IMR-90 (cell line): ENCODE measurements around the gene NBPF3. TPM values are rescaled to one million over a fixed set of nuclear protein-coding genes. Genes with fewer than 3 reads are reported as not detected.

Source experiments
- ATAC-seq: fragments of 200-7000 bp; cut with Tn5 transposase; 2 replicates; pipeline ENCODE4 v1.9.1; 2020; ENCODE audit warnings: low read depth, mild to moderate bottlenecking, moderate library complexity
- BruUV-seq: library from RNA; stranded (reverse); fragments of 400-500 nt; replicated peaks from 2 replicates; lab custom pipeline; 2021; lab: Mats Ljungman, UMichigan
- CTCF ChIA-PET: fragments of 300-600 bp; formaldehyde crosslinking; extraction: SDS; loops from one replicate; lab custom pipeline; 2021; ENCODE audit warnings: antibody characterized with exemption; lab: Yijun Ruan, JAX
- POLR2A ChIA-PET: fragments of 300-600 bp; sonication (Branson Sonifier 250); formaldehyde crosslinking; loops from one replicate; lab custom pipeline; 2022; ENCODE audit warnings: antibody characterized with exemption; ENCODE audit not compliant: unreplicated experiment; lab: Charles Lee
- DNase-seq: peaks from one replicate; pipeline ENCODE4 v3.0.0; 2013
- H2AFZ ChIP-seq: replicated peaks from 2 replicates; pipeline ENCODE3; 2013; ENCODE audit warnings: low read length, mild to moderate bottlenecking; ENCODE audit not compliant: poor library complexity
- H2AK5ac ChIP-seq: 2 replicates; pipeline ENCODE4 v1.6.1; 2013; ENCODE audit warnings: low read depth, low read length, inconsistent platforms
- H2AK9ac ChIP-seq: replicated peaks from 2 replicates; pipeline ENCODE3; 2013; ENCODE audit warnings: mild to moderate bottlenecking, low read depth, low read length, moderate library complexity; ENCODE audit not compliant: poor library complexity
- H2BK120ac ChIP-seq: 2 replicates; pipeline ENCODE4 v1.6.1; 2013; ENCODE audit warnings: low read depth, low read length, inconsistent platforms
- H2BK15ac ChIP-seq: 3 replicates; pipeline ENCODE4 v1.6.1; 2013; ENCODE audit warnings: low read depth, low read length, inconsistent platforms
- H2BK20ac ChIP-seq: 2 replicates; pipeline ENCODE4 v1.6.1; 2013; ENCODE audit warnings: low read depth, mild to moderate bottlenecking, inconsistent platforms, low read length, moderate library complexity
- H2BK5ac ChIP-seq: 2 replicates; pipeline ENCODE4 v1.6.1; 2013; ENCODE audit warnings: mild to moderate bottlenecking, low read depth, low read length, inconsistent platforms; ENCODE audit not compliant: poor library complexity, severe bottlenecking
- H3K14ac ChIP-seq: replicated peaks from 2 replicates; pipeline ENCODE4 v1.6.1; 2013; ENCODE audit warnings: low read depth, low read length, inconsistent platforms
- H3K18ac ChIP-seq: 2 replicates; pipeline ENCODE4 v1.6.1; 2013; ENCODE audit warnings: low read depth, low read length, control low read depth
- H3K23ac ChIP-seq: 2 replicates; pipeline ENCODE4 v1.6.1; 2013; ENCODE audit warnings: low read depth, low read length, inconsistent platforms
- H3K27ac ChIP-seq: 2 replicates; pipeline ENCODE4 v1.5.1; 2013; ENCODE audit warnings: mild to moderate bottlenecking, control low read depth, low read length; ENCODE audit not compliant: insufficient read depth
- H3K27me3 ChIP-seq: 2 replicates; pipeline ENCODE4 v1.6.1; 2013; ENCODE audit warnings: low read length; ENCODE audit not compliant: control insufficient read depth, insufficient read depth
- H3K36me3 ChIP-seq: 2 replicates; pipeline ENCODE4 v1.6.1; 2013; ENCODE audit warnings: low read length, mixed read lengths; ENCODE audit not compliant: control insufficient read depth, insufficient read depth
- H3K4ac ChIP-seq: 2 replicates; pipeline ENCODE4 v1.6.1; 2013; ENCODE audit warnings: low read depth, low read length, inconsistent platforms
- H3K4me1 ChIP-seq: 2 replicates; pipeline ENCODE4 v1.6.1; 2013; ENCODE audit warnings: low read length, mixed read lengths; ENCODE audit not compliant: control insufficient read depth, insufficient read depth
- H3K4me2 ChIP-seq: 2 replicates; pipeline ENCODE4 v1.6.1; 2013; ENCODE audit warnings: low read depth, mild to moderate bottlenecking, control low read depth, low read length, moderate library complexity
- H3K4me3 ChIP-seq: 2 replicates; pipeline ENCODE4 v1.5.1; 2013; ENCODE audit warnings: low read depth, mild to moderate bottlenecking, control low read depth, low read length, moderate library complexity; ENCODE audit not compliant: insufficient read depth
- H3K56ac ChIP-seq: 2 replicates; pipeline ENCODE4 v1.6.1; 2013; ENCODE audit warnings: low read length, inconsistent platforms; ENCODE audit not compliant: insufficient read depth; ENCODE audit errors: extremely low read depth
- H3K79me1 ChIP-seq, 2 experiments: 2 replicates each; pipeline ENCODE4 v1.6.1; 2013; ENCODE audit warnings: low read length in 2 of 2, inconsistent platforms in 1 of 2, low read depth in 1 of 2
- H3K9ac ChIP-seq: 2 replicates; pipeline ENCODE4 v1.6.1; 2013; ENCODE audit warnings: low read depth, low read length, control low read depth
- H3K9me1 ChIP-seq: 2 replicates; pipeline ENCODE4 v1.6.1; 2013; ENCODE audit warnings: low read length, inconsistent platforms; ENCODE audit not compliant: insufficient read depth
- H3K9me3 ChIP-seq: 2 replicates; pipeline ENCODE4 v1.6.1; 2013; ENCODE audit warnings: low read length; ENCODE audit not compliant: control insufficient read depth, insufficient read depth
- H4K20me1 ChIP-seq: 2 replicates; pipeline ENCODE4 v1.6.1; 2013; ENCODE audit warnings: low read length, inconsistent platforms; ENCODE audit not compliant: insufficient read depth
- H4K5ac ChIP-seq: 2 replicates; pipeline ENCODE4 v1.6.1; 2013; ENCODE audit warnings: mild to moderate bottlenecking, low read depth, low read length, control low read depth
- H4K8ac ChIP-seq, 2 experiments: 2 replicates each; pipeline ENCODE4 v1.6.1; 2013; ENCODE audit warnings: low read depth in 2 of 2, low read length in 2 of 2, control low read depth in 1 of 2, inconsistent platforms in 1 of 2
- H4K91ac ChIP-seq: 2 replicates; pipeline ENCODE4 v1.6.1; 2013; ENCODE audit warnings: low read depth, low read length, inconsistent platforms; ENCODE audit not compliant: insufficient read depth
- CEBPB ChIP-seq: IDR thresholded peaks from 2 replicates; pipeline ENCODE4 v1.6.1; 2012; ENCODE audit warnings: low read depth, low read length, improper control_type of control experiment
- FOS ChIP-seq: fragments of 150-350 bp; IDR thresholded peaks from 2 replicates; pipeline ENCODE4 v1.6.1; 2016; ENCODE audit warnings: low read depth, low read length
- MAZ ChIP-seq: IDR thresholded peaks from 2 replicates; pipeline ENCODE4 v1.6.1; 2012; ENCODE audit warnings: low read depth, mild to moderate bottlenecking, low read length, improper control_type of control experiment, moderate library complexity, borderline replicate concordance
- MXI1 ChIP-seq: IDR thresholded peaks from 2 replicates; pipeline ENCODE4 v1.6.1; 2012; ENCODE audit warnings: low read depth, mild to moderate bottlenecking, low read length, moderate library complexity, borderline replicate concordance
- POLR2A ChIP-seq: IDR thresholded peaks from 2 replicates; pipeline ENCODE4 v1.6.1; 2012; ENCODE audit warnings: mild to moderate bottlenecking, low read depth, low read length
- RAD21 ChIP-seq: IDR thresholded peaks from 2 replicates; pipeline ENCODE4 v1.6.1; 2012; ENCODE audit warnings: low read length, improper control_type of control experiment
- SMC3 ChIP-seq: fragments of 150-350 bp; IDR thresholded peaks from 2 replicates; pipeline ENCODE4 v1.6.1; 2016; ENCODE audit warnings: low read depth, mild to moderate bottlenecking, antibody characterized with exemption, low read length, moderate library complexity
- WGBS, 2 experiments: methylation state at CpG; one replicate each; pipeline versions ENCODE4 v1.1.5 to v1.1.7; 2013; ENCODE audit warnings: missing lambda C conversion rate in 2 of 2; ENCODE audit not compliant: insufficient read length in 1 of 2; ENCODE audit errors: extremely low coverage in 2 of 2; 5-methylcytosine and 5-hydroxymethylcytosine counted together
- dilution Hi-C: fragments of 300-500 bp; cut with HindIII; formaldehyde crosslinking; loops from one replicate; pipeline ENCODE4 v1.14.3; 2018; ENCODE audit warnings: low sequenced_read_pairs; ENCODE audit not compliant: unreplicated experiment
- in situ Hi-C: fragments of 300-500 bp; cut with MboI; formaldehyde crosslinking; loops from 3 replicates; pipeline ENCODE4 v1.14.3; 2019; ENCODE audit warnings: low sequenced_read_pairs, inconsistent platforms, mixed read lengths
- intact Hi-C: fragments of 100-400 bp; cut with micrococcal nuclease; formaldehyde crosslinking; loops from 2 replicates; pipeline ENCODE4 v1.10.0; 2022
- polyA plus RNA-seq, 3 experiments: library from polyadenylated mRNA; depleted of rRNA; stranded (reverse); fragments of >200 nt; gene quantifications; 2 replicates each; pipeline ENCODE4 v1.2.3, GENCODE V29; 2012; ENCODE audit warnings: low replicate concordance in 1 of 3
- total RNA-seq: library from RNA; depleted of rRNA; stranded (reverse); fragments of >200 nt; gene quantifications from 2 replicates; pipeline ENCODE4 v1.2.3, GENCODE V29; 2012
- TF ChIP-seq, protein P1 (sequence below): fragments of 150-350 bp; IDR thresholded peaks from 2 replicates; pipeline ENCODE4 v1.6.1; 2016; ENCODE audit warnings: low read depth, mild to moderate bottlenecking, low read length, moderate library complexity, borderline replicate concordance

NBPF3 gene
- total and polyA plus RNA-seq, 2 of the 4 experiments (the other 2 are of a cell fraction) = 8.7 to 18.8 TPM

DNA sequence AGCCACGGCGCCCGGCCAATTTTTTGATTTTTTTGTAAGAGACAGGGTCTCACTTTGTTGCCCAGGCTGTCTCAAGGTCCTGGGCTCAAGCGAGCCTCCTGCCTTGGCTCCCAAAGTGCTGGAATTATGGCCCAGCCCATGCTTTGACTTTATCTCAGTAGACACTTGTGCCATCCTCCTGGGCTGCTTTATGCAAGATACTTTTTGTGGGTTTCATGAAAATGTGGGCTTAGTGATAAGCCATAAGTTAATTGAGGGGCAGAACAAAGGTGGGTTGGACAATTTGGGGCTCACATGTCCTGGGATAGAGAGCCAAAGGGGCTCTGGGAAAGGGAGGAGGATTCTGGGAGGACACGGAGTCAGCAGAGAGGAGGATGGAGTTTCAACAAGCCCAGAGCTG is 91.3 kb downstream of the NBPF3 start:
- Histone ChIP-seq H2AFZ (no peak overlapping the region), H4K8ac (no peak overlapping the region), H3K79me1 (no peaks in the 10 kb centered on the region), H3K4me1 (peaks cover 2% of the 10 kb centered on the region; the same call in 1 of the 2 replicates), H3K36me3 (no peaks in the 10 kb centered on the region), H3K9me1 (no peaks in the 10 kb centered on the region), H3K27ac (no peak overlapping the region), H2BK5ac (no peak overlapping the region), H3K4ac (no peak overlapping the region), H2AK9ac (no peak overlapping the region), H3K14ac (no peak overlapping the region), H3K4me3 (no peak overlapping the region), H3K9ac (no peak overlapping the region), H4K5ac (no peak overlapping the region), H3K27me3 (peaks cover 24% of the 10 kb centered on the region), H3K4me2 (no peak overlapping the region), H3K18ac (no peak overlapping the region), H2BK120ac (no peak overlapping the region), H3K23ac (no peak overlapping the region), H4K91ac (no peak overlapping the region), H2BK15ac (no peak overlapping the region), H3K9me3 (no peaks in the 10 kb centered on the region), H4K20me1 (no peaks in the 10 kb centered on the region), H3K56ac (no peak overlapping the region), H2BK20ac (no peak overlapping the region), H2AK5ac (no peak overlapping the region)
- TF ChIP-seq MAZ = no peak
- TF ChIP-seq CEBPB = no peak
- no peak for TF ChIP-seq SMC3
- TF ChIP-seq MXI1 = no peak
- no peak for TF ChIP-seq RAD21
- TF ChIP-seq, protein P1, sequence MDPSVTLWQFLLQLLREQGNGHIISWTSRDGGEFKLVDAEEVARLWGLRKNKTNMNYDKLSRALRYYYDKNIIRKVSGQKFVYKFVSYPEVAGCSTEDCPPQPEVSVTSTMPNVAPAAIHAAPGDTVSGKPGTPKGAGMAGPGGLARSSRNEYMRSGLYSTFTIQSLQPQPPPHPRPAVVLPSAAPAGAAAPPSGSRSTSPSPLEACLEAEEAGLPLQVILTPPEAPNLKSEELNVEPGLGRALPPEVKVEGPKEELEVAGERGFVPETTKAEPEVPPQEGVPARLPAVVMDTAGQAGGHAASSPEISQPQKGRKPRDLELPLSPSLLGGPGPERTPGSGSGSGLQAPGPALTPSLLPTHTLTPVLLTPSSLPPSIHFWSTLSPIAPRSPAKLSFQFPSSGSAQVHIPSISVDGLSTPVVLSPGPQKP = no peak
- TF ChIP-seq POLR2A = no peak
- TF ChIP-seq FOS = no peak
- in situ Hi-C loops = no loop called here
- DNase-seq = no peak
- ATAC-seq = no peak
- WGBS, 2 experiments = 89% methylated on average over 4 of the region's 5 CpGs; no CpG with 5 or more reads in 1 of the 2 experiments
- ChIA-PET POLR2A (no interaction called here), CTCF (no interaction called here)
- dilution Hi-C loops = no loop called here
- intact Hi-C loops = loop anchor here (10.0 kb wide), 1 partner anchor 124 kb away; no protein-coding TSS in a partner anchor
- no TSS peak for BruUV-seq
